ENCODE measurements around the gene TBX3.

TBX3 gene

GRCh38 chr12:114695305-114695592 is 11.3 kb upstream of the TBX3 start:
- H3K4me3 ChIP-seq (ENCODE audit: low read length) = no peak overlapping the region
- TF ChIP-seq CTCF (conservative IDR thresholded peaks at IDR 0.05; ENCODE audit: low read length) = no peak
- no peak for DNase-seq (ENCODE audit: low read depth)

GRCh38 chr12:114694436-114695304 is 10.7 kb upstream of the TBX3 start:
- no peak overlapping the region for H3K4me3 ChIP-seq (ENCODE audit: low read length)
- no peak for TF ChIP-seq CTCF (conservative IDR thresholded peaks at IDR 0.05; ENCODE audit: low read length)
- no peak for DNase-seq (ENCODE audit: low read depth)

GRCh38 chr12:114693532-114693931 is 9.6 kb upstream of the TBX3 start:
- no peak for TF ChIP-seq CTCF (conservative IDR thresholded peaks at IDR 0.05; ENCODE audit: low read length)
- no peak overlapping the region for H3K4me3 ChIP-seq (ENCODE audit: low read length)
- DNase-seq (ENCODE audit: low read depth) = no peak

GRCh38 chr12:114693059-114693531 is 9.1 kb upstream of the TBX3 start:
- peak overlapping the region; percentile 72 for H3K4me3 ChIP-seq (ENCODE audit: low read length)
- TF ChIP-seq CTCF (conservative IDR thresholded peaks at IDR 0.05; ENCODE audit: low read length) = no peak
- DNase-seq (ENCODE audit: low read depth) = no peak

GRCh38 chr12:114692186-114693058 is 8.4 kb upstream of the TBX3 start:
- peak; percentile 30 for TF ChIP-seq CTCF (conservative IDR thresholded peaks at IDR 0.05; ENCODE audit: low read length)
- DNase-seq (ENCODE audit: low read depth) = peak; percentile 40

GRCh38 chr12:114691763-114692185 is 7.8 kb upstream of the TBX3 start:
- TF ChIP-seq CTCF (conservative IDR thresholded peaks at IDR 0.05; ENCODE audit: low read length) = no peak
- DNase-seq (ENCODE audit: low read depth) = no peak
- H3K4me3 ChIP-seq (ENCODE audit: low read length) = no peak overlapping the region

More at GRCh38 chr12:114692186-114693058, 8.4 kb upstream of the TBX3 start:
- H3K4me3 ChIP-seq (ENCODE audit: low read length) = peak overlapping the region; percentile 72

Measured in AG10803 (cell line).